ENCODE data around the gene HDLBP.

- TF ChIP-seq MAX (IDR thresholded peaks at IDR 0.05; ENCODE audit: low read depth, low read length) (no peak), MYC (IDR thresholded peaks at IDR 0.05; ENCODE audit: low read depth, low read length) (no peak)
These were observed 19.3 kb upstream of the HDLBP start for GRCh38 chr2:241334813-241335212.

All from NB4 (cell line).